HepG2 (cell line): ENCODE data around the gene GJC2. TPM values are rescaled to one million over a fixed set of nuclear protein-coding genes. Genes with fewer than 3 reads are reported as not detected.

Source experiments
- BRCA1 ChIP-seq: sonication (generic); formaldehyde crosslinking; IDR thresholded peaks from 2 replicates; pipeline ENCODE4 v1.4.0; 2020; ENCODE audit warnings: missing genetic modification reagents
- CSRNP1 ChIP-seq: sonication (generic); formaldehyde crosslinking; IDR thresholded peaks from 2 replicates; pipeline ENCODE4 v1.8.1; 2023; ENCODE audit warnings: mild to moderate bottlenecking, missing genetic modification reagents
- DMTF1 ChIP-seq: sonication (generic); formaldehyde crosslinking; IDR thresholded peaks from 2 replicates; pipeline ENCODE4 v1.4.0; 2020; ENCODE audit warnings: mild to moderate bottlenecking, missing genetic modification reagents
- HMGXB3 ChIP-seq: sonication (generic); formaldehyde crosslinking; IDR thresholded peaks from 2 replicates; pipeline ENCODE4 v1.4.0; 2020; ENCODE audit warnings: missing genetic modification reagents, borderline replicate concordance
- NCOA1 ChIP-seq: sonication (generic); formaldehyde crosslinking; IDR thresholded peaks from 2 replicates; pipeline ENCODE4 v1.9.0; 2021; ENCODE audit warnings: missing genetic modification reagents
- PBX2 ChIP-seq: IDR thresholded peaks from 2 replicates; pipeline ENCODE4 v1.6.1; 2016; ENCODE audit warnings: control low read depth
- PCBP1 ChIP-seq: fragments of 200-400 bp; formaldehyde crosslinking; IDR thresholded peaks from 2 replicates; pipeline ENCODE4 v1.6.1; 2017; ENCODE audit warnings: mild to moderate bottlenecking, low read depth, low read length, borderline replicate concordance
- PRDM15 ChIP-seq: sonication (generic); formaldehyde crosslinking; IDR thresholded peaks from 2 replicates; pipeline ENCODE4 v1.4.0; 2020; ENCODE audit warnings: missing genetic modification reagents
- ZBTB42 ChIP-seq: sonication (generic); formaldehyde crosslinking; IDR thresholded peaks from 2 replicates; pipeline ENCODE4 v1.5.0; 2020; ENCODE audit warnings: mild to moderate bottlenecking, missing genetic modification reagents
- ZNF276 ChIP-seq: sonication (generic); formaldehyde crosslinking; IDR thresholded peaks from 2 replicates; pipeline ENCODE4 v1.4.0; 2020; ENCODE audit warnings: mild to moderate bottlenecking, low read depth, missing genetic modification reagents
- ZSCAN9 ChIP-seq: IDR thresholded peaks from 2 replicates; pipeline ENCODE4 v1.6.1; 2016; ENCODE audit warnings: borderline replicate concordance
- polyA plus RNA-seq, 8 experiments: library from polyadenylated mRNA; depleted of rRNA in 3 of 8; stranded (reverse) in 7 of 8; unstranded in 1 of 8; fragments of >200 nt; fragmentation: Illumina TruSeq in 4 of 8; extraction: Trizol in 4 of 8; gene quantifications; 2 replicates each; pipeline versions ENCODE4 v1.2.1 to v1.2.3, GENCODE V29; 2011 to 2016; ENCODE audit warnings: low read depth in 4 of 8, missing spikeins in 1 of 8, mixed read lengths in 1 of 8; ENCODE audit not compliant: insufficient read depth in 1 of 8
- total RNA-seq, 5 experiments: library from RNA; depleted of rRNA; stranded (reverse); fragments of >200 nt; fragmentation: Illumina TruSeq; extraction: Trizol; gene quantifications; 2 replicates each; pipeline ENCODE4 v1.2.3, GENCODE V29; 2016; ENCODE audit warnings: low read depth in 1 of 5

The GJC2 gene
- total and polyA plus RNA-seq, 2 of the 13 experiments (the other 11 are each of a cell fraction or from before 2014, with no cell fraction given), result 1.6 to 3.8 TPM

GRCh38 chr1:228109073-228109961 lies 40.4 kb upstream of the GJC2 start, which contains the start of gene MRPL55 (continued):
- TF ChIP-seq DMTF1, result peak; percentile 50; the same call in 1 of the 2 replicates
- 0 out of 2 replicates have a peak, but pooled peaks have one; percentile 22 for TF ChIP-seq ZSCAN9 (CRISPR knock-in tag)
- TF ChIP-seq ZBTB42 (CRISPR knock-in tag), result peak; percentile 60; the same call in 1 of the 2 replicates
- no peak for TF ChIP-seq NCOA1 (CRISPR knock-in tag)
- TF ChIP-seq CSRNP1 (CRISPR knock-in tag), result peak; percentile 73
- TF ChIP-seq BRCA1 (CRISPR knock-in tag), result no peak
- peak; percentile 24; the same call in 1 of the 2 replicates for TF ChIP-seq PCBP1
- no peak for TF ChIP-seq ZNF276
- TF ChIP-seq PRDM15, result 0 out of 2 replicates have a peak, but pooled peaks have one; percentile 11
- TF ChIP-seq PBX2 (CRISPR knock-in tag), result no peak
- peak; percentile 55; the same call in 1 of the 2 replicates for TF ChIP-seq HMGXB3
